GM10266 (cell line): ENCODE measurements around the gene DPP6.

ENCODE experiments used
- DNase-seq: peaks from one replicate; pipeline ENCODE4 v3.0.0; 2012; ENCODE audit errors: extremely low spot score
- TF ChIP-seq, protein P1 (sequence below): IDR thresholded peaks from 2 replicates; pipeline ENCODE4 v1.5.1; 2012; ENCODE audit warnings: mild to moderate bottlenecking, low read depth; ENCODE audit not compliant: control insufficient read depth, insufficient read depth; ENCODE audit errors: missing control alignments

DPP6 gene

DNA sequence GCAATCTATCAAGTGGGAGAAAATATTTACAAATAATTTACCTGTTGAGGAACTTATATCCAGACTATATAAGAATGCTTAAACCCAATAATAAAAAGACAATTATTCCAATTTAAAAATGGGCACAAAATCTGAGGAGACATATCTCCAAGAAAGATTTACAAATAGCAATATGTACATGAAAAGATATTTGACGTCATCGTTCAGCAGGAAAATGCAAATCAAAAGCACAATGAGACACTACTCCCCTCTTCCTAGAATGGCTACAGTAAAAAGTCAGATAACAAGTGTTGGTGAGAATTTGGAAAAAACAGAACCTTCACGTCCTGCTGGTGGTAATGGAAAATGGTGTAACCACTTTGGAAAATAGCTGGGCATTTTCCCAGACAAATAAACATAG is 457.0 kb downstream of the DPP6 start:
- no peak for DNase-seq
- TF ChIP-seq, protein P1, sequence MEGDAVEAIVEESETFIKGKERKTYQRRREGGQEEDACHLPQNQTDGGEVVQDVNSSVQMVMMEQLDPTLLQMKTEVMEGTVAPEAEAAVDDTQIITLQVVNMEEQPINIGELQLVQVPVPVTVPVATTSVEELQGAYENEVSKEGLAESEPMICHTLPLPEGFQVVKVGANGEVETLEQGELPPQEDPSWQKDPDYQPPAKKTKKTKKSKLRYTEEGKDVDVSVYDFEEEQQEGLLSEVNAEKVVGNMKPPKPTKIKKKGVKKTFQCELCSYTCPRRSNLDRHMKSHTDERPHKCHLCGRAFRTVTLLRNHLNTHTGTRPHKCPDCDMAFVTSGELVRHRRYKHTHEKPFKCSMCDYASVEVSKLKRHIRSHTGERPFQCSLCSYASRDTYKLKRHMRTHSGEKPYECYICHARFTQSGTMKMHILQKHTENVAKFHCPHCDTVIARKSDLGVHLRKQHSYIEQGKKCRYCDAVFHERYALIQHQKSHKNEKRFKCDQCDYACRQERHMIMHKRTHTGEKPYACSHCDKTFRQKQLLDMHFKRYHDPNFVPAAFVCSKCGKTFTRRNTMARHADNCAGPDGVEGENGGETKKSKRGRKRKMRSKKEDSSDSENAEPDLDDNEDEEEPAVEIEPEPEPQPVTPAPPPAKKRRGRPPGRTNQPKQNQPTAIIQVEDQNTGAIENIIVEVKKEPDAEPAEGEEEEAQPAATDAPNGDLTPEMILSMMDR: no peak

DNA sequence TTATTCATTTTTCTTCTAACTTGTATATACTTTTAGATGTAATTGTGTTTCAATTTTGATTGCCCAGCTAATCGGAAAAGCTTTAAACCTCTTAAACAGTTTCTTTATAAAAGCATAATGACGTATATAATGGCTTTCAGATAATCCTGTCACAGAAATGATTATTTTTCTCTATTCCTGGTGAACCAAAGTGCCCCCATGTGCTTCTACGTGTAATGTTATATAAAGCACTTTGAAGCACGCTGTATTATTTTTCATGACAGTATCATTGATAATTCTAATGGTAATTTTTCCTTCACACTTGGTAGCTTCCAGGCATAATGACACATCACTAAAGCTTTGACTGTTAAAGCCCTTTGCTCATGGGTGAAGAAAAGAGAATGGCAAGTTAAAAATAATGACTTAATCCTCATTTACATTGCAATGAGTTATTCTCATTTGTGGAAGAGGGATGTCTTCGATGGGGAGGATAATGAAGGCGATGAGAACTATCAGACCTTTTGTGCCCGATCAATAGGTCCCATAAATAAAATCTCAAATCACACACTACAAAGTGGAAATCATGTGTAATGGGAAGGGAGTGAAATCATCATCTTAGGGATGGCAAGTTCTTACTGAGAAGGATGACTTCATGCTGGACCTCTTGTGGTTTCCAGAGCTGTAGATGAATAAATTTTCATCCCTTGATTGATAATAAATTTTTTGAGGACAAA is 460.1 kb downstream of the DPP6 start:
- TF ChIP-seq, protein P1: no peak
- no peak for DNase-seq

DNA sequence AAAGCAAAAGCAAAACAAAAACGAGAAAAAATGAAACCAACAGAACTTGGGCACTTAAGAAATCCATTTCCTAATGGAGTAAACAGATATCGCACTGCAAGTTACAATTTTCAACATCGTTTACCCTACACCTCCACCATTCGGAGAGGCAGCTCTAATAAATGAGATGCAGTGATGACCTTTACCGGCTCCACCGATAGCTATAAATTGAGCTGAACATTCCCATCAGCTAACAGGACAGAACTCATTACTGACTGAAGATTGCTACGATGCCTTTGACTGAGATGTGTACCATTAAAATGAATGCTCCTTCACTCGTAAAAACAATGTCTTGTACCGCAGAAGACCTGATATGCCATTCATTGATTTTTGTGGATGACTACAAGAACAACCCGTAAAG is 465.6 kb downstream of the DPP6 start:
- TF ChIP-seq, protein P1: no peak
- no peak for DNase-seq

DNA sequence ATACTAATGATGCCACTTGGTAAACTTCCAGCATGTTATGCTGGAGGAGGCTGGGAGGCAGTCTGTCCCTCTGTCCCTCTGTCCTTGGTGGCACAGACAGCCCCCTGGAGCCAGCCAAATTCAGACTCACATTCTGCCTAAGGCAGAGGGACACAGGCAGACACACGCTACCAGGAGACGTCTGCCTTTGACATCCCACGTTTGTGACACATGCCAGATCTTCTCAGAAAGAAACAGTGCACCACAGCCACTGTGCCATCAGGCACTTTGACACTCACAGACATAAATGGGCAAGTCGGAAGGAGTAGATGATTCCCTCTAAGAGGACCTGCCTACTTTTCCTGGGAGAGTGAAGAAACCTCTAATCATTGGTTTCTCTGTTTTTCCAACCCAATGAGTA is 467.0 kb downstream of the DPP6 start:
- TF ChIP-seq, protein P1: no peak
- DNase-seq: no peak

DNA sequence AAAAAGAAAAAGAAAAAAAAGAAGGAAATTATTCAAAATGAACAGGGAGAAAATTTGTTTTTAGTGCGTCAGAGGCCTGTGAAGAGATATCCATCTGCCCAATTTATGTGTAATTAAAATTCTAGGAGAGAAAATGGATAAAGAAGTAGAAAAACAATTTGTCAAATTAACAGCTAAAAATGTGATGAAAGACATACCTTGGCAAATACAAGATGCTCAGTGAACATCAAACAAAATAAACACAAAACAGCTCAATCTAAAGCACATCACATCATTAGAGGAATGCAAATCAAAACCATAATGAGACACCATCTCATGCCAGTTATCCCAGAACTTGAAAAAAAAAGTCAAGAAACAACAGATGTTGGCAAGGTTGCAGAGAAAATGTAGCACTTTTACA is 477.9 kb downstream of the DPP6 start:
- TF ChIP-seq, protein P1: no peak
- no peak for DNase-seq

DNA sequence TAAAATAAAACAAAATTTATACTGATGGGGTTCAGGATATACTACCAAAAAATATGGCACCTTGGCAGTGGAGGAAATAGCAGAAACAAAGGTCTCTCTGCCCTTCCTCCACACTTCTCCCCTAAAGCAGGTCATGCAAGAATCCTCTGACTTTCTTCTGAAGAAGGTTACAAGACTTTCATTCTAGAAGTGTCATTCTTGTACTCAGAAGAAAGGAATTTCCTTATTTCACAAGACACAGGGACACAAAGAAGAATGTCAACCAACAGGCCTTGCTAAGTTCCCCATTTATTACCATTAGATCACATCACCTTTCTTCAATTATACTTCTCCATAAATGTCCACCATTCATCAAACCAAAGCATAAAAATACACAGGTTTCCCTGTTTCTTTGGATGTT is 480.6 kb downstream of the DPP6 start:
- TF ChIP-seq, protein P1: no peak
- no peak for DNase-seq

DNA sequence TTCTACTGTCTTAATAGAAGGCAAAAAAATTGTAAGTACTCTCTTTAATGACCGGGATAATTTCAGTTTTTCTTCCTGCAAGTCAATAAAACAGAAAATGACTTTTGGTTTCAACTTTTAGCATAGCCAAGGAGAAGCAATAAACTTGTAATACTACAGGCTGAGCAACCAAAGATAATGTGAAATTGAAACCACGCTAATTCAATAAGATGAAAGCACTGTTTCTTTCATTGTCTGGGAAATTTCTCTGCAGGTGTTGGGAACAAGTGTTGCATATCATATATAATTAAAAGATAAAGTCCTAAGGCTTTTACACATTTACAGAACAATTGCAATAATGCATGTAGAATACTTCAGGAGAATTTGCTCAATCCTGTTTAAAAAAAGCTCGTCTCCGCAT is 488.4 kb downstream of the DPP6 start:
- TF ChIP-seq, protein P1: no peak
- DNase-seq: no peak
